Smooth muscle cell (in vitro differentiated cells): Measurements from ENCODE around the gene KLHL21. TPM values are rescaled to one million over a fixed set of nuclear protein-coding genes. Genes with fewer than 3 reads are reported as not detected.

Source experiments
- DNase-seq: peaks from one replicate; lab custom pipeline; 2025; ENCODE audit not compliant: unreplicated experiment; lab: John Stamatoyannopoulos, UW
- H2AFZ ChIP-seq: fragments of 200-600 bp; sonication (generic); 2 replicates; pipeline ENCODE4 v1.6.0; 2016; ENCODE audit warnings: antibody characterized with exemption, low read depth, mild to moderate bottlenecking
- H3F3A ChIP-seq: fragments of 200-600 bp; sonication (generic); 2 replicates; pipeline ENCODE4 v1.6.0; 2017; ENCODE audit warnings: antibody characterized with exemption, low read depth
- H3K27ac ChIP-seq: fragments of 200-600 bp; sonication (generic); 2 replicates; pipeline ENCODE4 v1.5.1; 2016; ENCODE audit warnings: low read depth, mild to moderate bottlenecking
- H3K27me3 ChIP-seq: fragments of 200-600 bp; sonication (generic); 2 replicates; pipeline ENCODE4 v1.6.1; 2016; ENCODE audit warnings: low read depth, mild to moderate bottlenecking
- H3K36me3 ChIP-seq: fragments of 200-600 bp; sonication (generic); 2 replicates; pipeline ENCODE4 v1.5.1; 2016; ENCODE audit warnings: low read depth
- H3K4me1 ChIP-seq: fragments of 200-600 bp; sonication (generic); 2 replicates; pipeline ENCODE4 v1.5.1; 2016; ENCODE audit warnings: low read depth
- H3K4me2 ChIP-seq: fragments of 200-600 bp; sonication (generic); 2 replicates; pipeline ENCODE4 v1.6.0; 2016; ENCODE audit warnings: mild to moderate bottlenecking
- H3K4me3 ChIP-seq: fragments of 200-600 bp; sonication (generic); 2 replicates; pipeline ENCODE4 v1.5.1; 2016; ENCODE audit warnings: mild to moderate bottlenecking
- H3K79me2 ChIP-seq: fragments of 200-600 bp; sonication (generic); 2 replicates; pipeline ENCODE4 v1.6.0; 2016; ENCODE audit warnings: low read depth, mild to moderate bottlenecking
- H3K9ac ChIP-seq: fragments of 200-600 bp; sonication (generic); 2 replicates; pipeline ENCODE4 v1.6.0; 2016; ENCODE audit warnings: low read depth
- H3K9me3 ChIP-seq: fragments of 200-600 bp; sonication (generic); replicated peaks from 2 replicates; pipeline ENCODE4 v1.5.1; 2016; ENCODE audit warnings: low read depth
- H4K20me1 ChIP-seq: fragments of 200-600 bp; sonication (generic); 2 replicates; pipeline ENCODE4 v1.6.0; 2016; ENCODE audit warnings: low read depth
- CTCF ChIP-seq: fragments of 200-600 bp; sonication (generic); IDR thresholded peaks from 2 replicates; pipeline ENCODE4 v1.5.1; 2017; ENCODE audit warnings: borderline replicate concordance, mild to moderate bottlenecking, antibody characterized with exemption; ENCODE audit not compliant: insufficient read depth, poor library complexity, severe bottlenecking
- WGBS: methylation state at CpG from one replicate; pipeline ENCODE4 v1.1.7; 2016; ENCODE audit warnings: low lambda C conversion rate; 5-methylcytosine and 5-hydroxymethylcytosine counted together
- polyA plus RNA-seq: library from polyadenylated mRNA; unstranded; fragments of >200 nt; fragmentation: Nextera tagmentation; extraction: Ambion mirVana; gene quantifications from 2 replicates; pipeline ENCODE4 v1.2.1, GENCODE V29; 2016
- total RNA-seq: library from RNA; depleted of rRNA; stranded (reverse); fragments of >200 nt; gene quantifications from 2 replicates; pipeline ENCODE4 v1.2.3, GENCODE V29; 2014

KLHL21 gene
- total and polyA plus RNA-seq, 2 experiments from 2014 or later: 12.6 to 13.2 TPM

GRCh38 chr1:6612641-6613360 lies 10.1 kb upstream of the KLHL21 start:
- TF ChIP-seq CTCF: no peak
- peak overlapping the region; percentile 98 for H3K4me2 ChIP-seq
- no peaks in the 10 kb centered on the region for H3K36me3 ChIP-seq
- peak overlapping the region; percentile 91 for H3K27ac ChIP-seq
- peak overlapping the region; percentile 91 for H3K9ac ChIP-seq
- H3K27me3 ChIP-seq: no peaks in the 10 kb centered on the region
- H3K4me1 ChIP-seq: peaks cover 3% of the 10 kb centered on the region
- WGBS: 2% methylated on average over 36 of the region's 67 CpGs
- H3K9me3 ChIP-seq: no peaks in the 10 kb centered on the region
- peak overlapping the region; percentile 92 for H2AFZ ChIP-seq
- H4K20me1 ChIP-seq: peaks cover 28% of the 10 kb centered on the region
- H3K79me2 ChIP-seq: peaks cover 55% of the 10 kb centered on the region
- DNase-seq: no peak
- H3K4me3 ChIP-seq: peak overlapping the region; percentile 95
- peaks cover 3% of the 10 kb centered on the region for H3F3A ChIP-seq

GRCh38 chr1:6603915-6604558 lies 1.4 kb upstream of the KLHL21 start:
- H3K4me1 ChIP-seq: peaks cover 28% of the 10 kb centered on the region
- no peak for DNase-seq
- H3K9me3 ChIP-seq: no peaks in the 10 kb centered on the region
- no peaks in the 10 kb centered on the region for H3K36me3 ChIP-seq
- peak overlapping the region; percentile 96 for H3K9ac ChIP-seq
- H3K79me2 ChIP-seq: peaks cover 26% of the 10 kb centered on the region
- peaks cover 22% of the 10 kb centered on the region for H3F3A ChIP-seq
- H3K4me3 ChIP-seq: peak overlapping the region; percentile 67
- H3K27me3 ChIP-seq: no peaks in the 10 kb centered on the region
- no peak for TF ChIP-seq CTCF
- peak overlapping the region; percentile 92 for H3K4me2 ChIP-seq
- peaks cover 29% of the 10 kb centered on the region for H4K20me1 ChIP-seq
- peak overlapping the region; percentile 77 for H2AFZ ChIP-seq
- 9% methylated on average over 19 of the region's 19 CpGs for WGBS
- H3K27ac ChIP-seq: peak overlapping the region; percentile 100

GRCh38 chr1:6603238-6603914 lies 707 bp upstream of the KLHL21 start:
- no peaks in the 10 kb centered on the region for H3K27me3 ChIP-seq
- H3K9me3 ChIP-seq: no peaks in the 10 kb centered on the region
- peak overlapping the region; percentile 77 for H2AFZ ChIP-seq
- WGBS: 4% methylated on average over 36 of the region's 36 CpGs
- DNase-seq: peak; percentile 67
- peaks cover 30% of the 10 kb centered on the region for H3K79me2 ChIP-seq
- TF ChIP-seq CTCF: no peak
- no peaks in the 10 kb centered on the region for H3K36me3 ChIP-seq
- H3F3A ChIP-seq: peaks cover 22% of the 10 kb centered on the region
- H3K4me3 ChIP-seq: peak overlapping the region; percentile 67
- H3K4me2 ChIP-seq: peak overlapping the region; percentile 92
- H3K27ac ChIP-seq: peak overlapping the region; percentile 100
- H3K4me1 ChIP-seq: peaks cover 28% of the 10 kb centered on the region
- peak overlapping the region; percentile 96 for H3K9ac ChIP-seq
- H4K20me1 ChIP-seq: peaks cover 35% of the 10 kb centered on the region
